HEK293 (cell line): ENCODE measurements around the gene NAA20.

Experiments
- CTCF ChIA-PET: fragments of 350-600 bp; formaldehyde crosslinking; extraction: SDS; loops from one replicate; lab custom pipeline; 2021; ENCODE audit warnings: antibody characterized with exemption; lab: Yijun Ruan, JAX
- POLR2A ChIA-PET: fragments of 300-600 bp; formaldehyde crosslinking; extraction: SDS; loops from one replicate; lab custom pipeline; 2020; ENCODE audit warnings: antibody characterized with exemption, inconsistent platforms; lab: Yijun Ruan, JAX
- H3K27ac ChIP-seq: fragments of 200-500 bp; sonication (Bioruptor generic); 2 replicates; pipeline ENCODE4 v1.5.1; 2014; ENCODE audit warnings: low read depth, low read length, control low read depth, inconsistent platforms; ENCODE audit errors: extremely low read depth
- H3K36me3 ChIP-seq, 2 experiments: fragments of 200-500 bp in 1 of 2; sonication (Bioruptor generic) in 1 of 2; 1 replicate in 1 of 2; 2 replicates in 1 of 2; pipeline ENCODE4 v1.5.1; 2014 to 2017; ENCODE audit warnings: inconsistent platforms in 2 of 2, low read length in 2 of 2; ENCODE audit not compliant: control insufficient read depth in 2 of 2, insufficient read depth in 1 of 2
- H3K4me1 ChIP-seq: fragments of 200-500 bp; sonication (Bioruptor generic); 2 replicates; pipeline ENCODE4 v1.5.1; 2014; ENCODE audit warnings: mild to moderate bottlenecking, low read length, inconsistent platforms; ENCODE audit not compliant: control insufficient read depth, insufficient read depth
- H3K4me3 ChIP-seq: 2 replicates; pipeline ENCODE4 v1.5.1; 2011; ENCODE audit warnings: low read depth, mild to moderate bottlenecking, control low read depth, low read length, moderate library complexity
- H3K9me3 ChIP-seq: fragments of 200-500 bp; sonication (Bioruptor generic); 2 replicates; pipeline ENCODE4 v1.5.1; 2014; ENCODE audit warnings: low read depth, low read length, inconsistent platforms; ENCODE audit not compliant: control insufficient read depth, insufficient read depth
- GLI2 ChIP-seq: fragments of 450-650 bp; formaldehyde crosslinking; IDR thresholded peaks from 2 replicates; pipeline ENCODE4; 2017; ENCODE audit warnings: missing biosample characterization, missing genetic modification characterization, low read depth, borderline replicate concordance
- IKZF3 ChIP-seq: fragments of 450-650 bp; IDR thresholded peaks from 2 replicates; pipeline ENCODE4 v1.5.0; 2018; ENCODE audit warnings: missing biosample characterization, mild to moderate bottlenecking, missing genetic modification characterization, moderate library complexity
- RBAK ChIP-seq: fragments of 450-650 bp; formaldehyde crosslinking; IDR thresholded peaks from 2 replicates; pipeline ENCODE4 v1.5.1; 2016; ENCODE audit warnings: missing biosample characterization, missing genetic modification characterization
- SALL2 ChIP-seq: fragments of 450-650 bp; formaldehyde crosslinking; IDR thresholded peaks from 2 replicates; pipeline ENCODE4 v1.5.0; 2017; ENCODE audit warnings: missing biosample characterization, mild to moderate bottlenecking, missing genetic modification characterization, borderline replicate concordance
- SP7 ChIP-seq: fragments of 450-650 bp; formaldehyde crosslinking; IDR thresholded peaks from 2 replicates; pipeline ENCODE4 v1.5.1; 2016; ENCODE audit warnings: missing biosample characterization, missing genetic modification characterization
- ZBTB48 ChIP-seq: fragments of 450-650 bp; formaldehyde crosslinking; IDR thresholded peaks from 2 replicates; pipeline ENCODE4 v1.5.1; 2016; ENCODE audit warnings: missing biosample characterization, missing genetic modification characterization
- ZIC2 ChIP-seq: fragments of 450-650 bp; formaldehyde crosslinking; IDR thresholded peaks from 2 replicates; pipeline ENCODE4 v1.5.1; 2016; ENCODE audit warnings: missing biosample characterization, missing genetic modification characterization
- ZNF155 ChIP-seq: fragments of 450-650 bp; formaldehyde crosslinking; IDR thresholded peaks from 2 replicates; pipeline ENCODE4 v1.5.1; 2016; ENCODE audit warnings: missing biosample characterization, missing genetic modification characterization
- ZNF18 ChIP-seq: fragments of 450-650 bp; formaldehyde crosslinking; IDR thresholded peaks from 2 replicates; pipeline ENCODE4 v1.5.1; 2016; ENCODE audit warnings: missing biosample characterization, missing genetic modification characterization
- ZNF19 ChIP-seq: fragments of 450-650 bp; formaldehyde crosslinking; IDR thresholded peaks from 2 replicates; pipeline ENCODE4; 2016; ENCODE audit warnings: missing biosample characterization, missing genetic modification characterization, low read depth
- ZNF23 ChIP-seq: fragments of 450-650 bp; formaldehyde crosslinking; IDR thresholded peaks from 2 replicates; pipeline ENCODE4 v1.5.1; 2016; ENCODE audit warnings: missing biosample characterization, missing genetic modification characterization, borderline replicate concordance
- ZNF280C ChIP-seq: fragments of 450-650 bp; formaldehyde crosslinking; IDR thresholded peaks from 2 replicates; pipeline ENCODE4 v1.5.1; 2016; ENCODE audit warnings: missing biosample characterization, missing genetic modification characterization
- ZNF366 ChIP-seq: fragments of 450-650 bp; formaldehyde crosslinking; conservative IDR thresholded peaks from 2 replicates; pipeline ENCODE4 v1.5.1; 2016; ENCODE audit warnings: missing biosample characterization, missing genetic modification characterization
- ZNF391 ChIP-seq: fragments of 450-650 bp; formaldehyde crosslinking; IDR thresholded peaks from 2 replicates; pipeline ENCODE4 v1.5.1; 2016; ENCODE audit warnings: low read depth, missing biosample characterization, missing genetic modification characterization, borderline replicate concordance
- ZNF571 ChIP-seq: fragments of 450-650 bp; formaldehyde crosslinking; IDR thresholded peaks from 2 replicates; pipeline ENCODE4 v1.5.0; 2017; ENCODE audit warnings: missing biosample characterization, missing genetic modification characterization
- ZNF785 ChIP-seq: fragments of 450-650 bp; formaldehyde crosslinking; IDR thresholded peaks from 2 replicates; pipeline ENCODE4 v1.5.1; 2016; ENCODE audit warnings: missing biosample characterization, missing genetic modification characterization
- ZSCAN30 ChIP-seq: fragments of 450-650 bp; IDR thresholded peaks from 2 replicates; pipeline ENCODE4 v1.5.1; 2018; ENCODE audit warnings: missing biosample characterization, mild to moderate bottlenecking, missing genetic modification characterization, moderate library complexity
- TF ChIP-seq, protein P1 (sequence below): fragments of 450-650 bp; formaldehyde crosslinking; IDR thresholded peaks from 2 replicates; pipeline ENCODE4 v1.5.1; 2016; ENCODE audit warnings: missing biosample characterization, missing genetic modification characterization, low read depth
- TF ChIP-seq, protein P2 (sequence below): fragments of 450-650 bp; formaldehyde crosslinking; IDR thresholded peaks from 2 replicates; pipeline ENCODE4 v1.5.1; 2017; ENCODE audit warnings: missing biosample characterization, missing genetic modification characterization

NAA20 gene

DNA sequence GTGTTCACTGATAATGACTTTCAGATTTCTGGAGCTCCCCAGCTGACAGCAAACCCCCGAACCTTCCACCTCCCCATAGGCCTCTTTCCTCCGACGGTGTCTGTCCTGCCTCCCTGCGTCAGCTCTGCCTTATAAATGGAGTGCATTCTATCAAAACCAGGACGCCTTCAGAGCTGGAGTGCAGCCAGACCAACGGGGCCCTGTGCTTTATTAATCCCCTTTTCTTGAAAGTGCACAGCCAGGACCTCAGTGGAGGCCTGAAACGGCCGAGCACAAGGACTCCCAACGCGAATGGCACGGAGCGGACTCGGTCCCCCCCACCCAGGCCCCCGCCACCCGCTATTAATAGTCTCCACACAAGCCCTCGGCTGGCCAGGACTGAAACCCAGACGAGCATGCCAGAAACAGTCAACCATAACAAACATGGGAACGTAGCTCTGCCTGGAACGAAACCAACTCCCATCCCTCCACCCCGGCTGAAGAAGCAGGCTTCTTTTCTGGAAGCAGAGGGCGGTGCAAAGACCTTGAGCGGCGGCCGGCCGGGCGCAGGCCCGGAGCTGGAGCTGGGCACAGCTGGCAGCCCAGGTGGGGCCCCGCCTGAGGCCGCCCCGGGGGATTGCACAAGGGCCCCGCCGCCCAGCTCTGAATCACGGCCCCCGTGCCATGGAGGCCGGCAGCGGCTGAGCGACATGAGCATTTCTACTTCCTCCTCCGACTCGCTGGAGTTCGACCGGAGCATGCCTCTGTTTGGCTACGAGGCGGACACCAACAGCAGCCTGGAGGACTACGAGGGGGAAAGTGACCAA, 42.3 kb upstream of the NAA20 start:
- Histone ChIP-seq H3K4me3 (no peak overlapping the region), H3K36me3 (no peaks in the 10 kb centered on the region), H3K27ac (no peak overlapping the region), H3K4me1 (peaks cover 8% of the 10 kb centered on the region), H3K9me3 (no peaks in the 10 kb centered on the region)
- CTCF ChIA-PET: interaction anchor here (0.7 to 5.4 kb wide), 3 partner anchors 18 to 147 kb away, joined by 3 to 40 read pairs (median 3); no protein-coding TSS in a partner anchor
- TF ChIP-seq ZNF280C (tag by site-specific recombination) (no peak), SP7 (tag by site-specific recombination) (no peak), ZNF785 (tag by site-specific recombination) (no peak), ZNF19 (tag by site-specific recombination) (no peak), ZSCAN30 (tag by site-specific recombination) (no peak), ZNF391 (tag by site-specific recombination) (no peak), ZIC2 (tag by site-specific recombination) (no peak)
- POLR2A ChIA-PET: interaction anchor here (0.6 to 1.8 kb wide), 2 partner anchors 18 to 30 kb away, joined by 3 to 6 read pairs; no protein-coding TSS in a partner anchor

DNA sequence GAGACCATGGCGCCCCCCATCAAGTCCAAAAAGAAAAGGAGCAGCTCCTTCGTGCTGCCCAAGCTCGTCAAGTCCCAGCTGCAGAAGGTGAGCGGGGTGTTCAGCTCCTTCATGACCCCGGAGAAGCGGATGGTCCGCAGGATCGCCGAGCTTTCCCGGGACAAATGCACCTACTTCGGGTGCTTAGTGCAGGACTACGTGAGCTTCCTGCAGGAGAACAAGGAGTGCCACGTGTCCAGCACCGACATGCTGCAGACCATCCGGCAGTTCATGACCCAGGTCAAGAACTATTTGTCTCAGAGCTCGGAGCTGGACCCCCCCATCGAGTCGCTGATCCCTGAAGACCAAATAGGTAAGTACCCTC, 41.7 kb upstream of the NAA20 start:
- Histone ChIP-seq H3K36me3 (no peaks in the 10 kb centered on the region), H3K9me3 (no peaks in the 10 kb centered on the region), H3K4me1 (peaks cover 8% of the 10 kb centered on the region), H3K4me3 (no peak overlapping the region), H3K27ac (no peak overlapping the region)
- CTCF ChIA-PET: interaction anchor here (0.7 to 5.4 kb wide), 2 partner anchors 17 to 40 kb away, joined by 3 to 40 read pairs; no protein-coding TSS in a partner anchor
- POLR2A ChIA-PET: interaction anchor here (0.6 to 1.8 kb wide), 2 partner anchors 18 to 29 kb away, joined by 3 to 6 read pairs; no protein-coding TSS in a partner anchor
- TF ChIP-seq ZNF366 (tag by site-specific recombination) (no peak), GLI2 (tag by site-specific recombination) (no peak), ZNF571 (tag by site-specific recombination) (no peak), IKZF3 (no peak), ZBTB48 (no peak), SALL2 (no peak), ZNF18 (no peak), RBAK (no peak)
- TF ChIP-seq, protein P1, sequence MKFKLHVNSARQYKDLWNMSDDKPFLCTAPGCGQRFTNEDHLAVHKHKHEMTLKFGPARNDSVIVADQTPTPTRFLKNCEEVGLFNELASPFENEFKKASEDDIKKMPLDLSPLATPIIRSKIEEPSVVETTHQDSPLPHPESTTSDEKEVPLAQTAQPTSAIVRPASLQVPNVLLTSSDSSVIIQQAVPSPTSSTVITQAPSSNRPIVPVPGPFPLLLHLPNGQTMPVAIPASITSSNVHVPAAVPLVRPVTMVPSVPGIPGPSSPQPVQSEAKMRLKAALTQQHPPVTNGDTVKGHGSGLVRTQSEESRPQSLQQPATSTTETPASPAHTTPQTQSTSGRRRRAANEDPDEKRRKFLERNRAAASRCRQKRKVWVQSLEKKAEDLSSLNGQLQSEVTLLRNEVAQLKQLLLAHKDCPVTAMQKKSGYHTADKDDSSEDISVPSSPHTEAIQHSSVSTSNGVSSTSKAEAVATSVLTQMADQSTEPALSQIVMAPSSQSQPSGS: no peak

- ChIA-PET CTCF (interaction anchor here (0.7 to 5.4 kb wide), 2 partner anchors 17 to 40 kb away, joined by 3 to 40 read pairs; no protein-coding TSS in a partner anchor), POLR2A (interaction anchor here (1.3 to 1.8 kb wide), 3 partner anchors 17 to 168 kb away, joined by 3 to 15 read pairs (median 6); no protein-coding TSS in a partner anchor)
- no peaks in the 10 kb centered on the region for H3K9me3 ChIP-seq
- H3K27ac ChIP-seq: no peak overlapping the region
- no peak overlapping the region for H3K4me3 ChIP-seq
- H3K4me1 ChIP-seq: peaks cover 9% of the 10 kb centered on the region
- no peaks in the 10 kb centered on the region for H3K36me3 ChIP-seq
- TF ChIP-seq ZNF155 (tag by site-specific recombination) (no peak), ZNF23 (no peak)
- TF ChIP-seq, protein P2, sequence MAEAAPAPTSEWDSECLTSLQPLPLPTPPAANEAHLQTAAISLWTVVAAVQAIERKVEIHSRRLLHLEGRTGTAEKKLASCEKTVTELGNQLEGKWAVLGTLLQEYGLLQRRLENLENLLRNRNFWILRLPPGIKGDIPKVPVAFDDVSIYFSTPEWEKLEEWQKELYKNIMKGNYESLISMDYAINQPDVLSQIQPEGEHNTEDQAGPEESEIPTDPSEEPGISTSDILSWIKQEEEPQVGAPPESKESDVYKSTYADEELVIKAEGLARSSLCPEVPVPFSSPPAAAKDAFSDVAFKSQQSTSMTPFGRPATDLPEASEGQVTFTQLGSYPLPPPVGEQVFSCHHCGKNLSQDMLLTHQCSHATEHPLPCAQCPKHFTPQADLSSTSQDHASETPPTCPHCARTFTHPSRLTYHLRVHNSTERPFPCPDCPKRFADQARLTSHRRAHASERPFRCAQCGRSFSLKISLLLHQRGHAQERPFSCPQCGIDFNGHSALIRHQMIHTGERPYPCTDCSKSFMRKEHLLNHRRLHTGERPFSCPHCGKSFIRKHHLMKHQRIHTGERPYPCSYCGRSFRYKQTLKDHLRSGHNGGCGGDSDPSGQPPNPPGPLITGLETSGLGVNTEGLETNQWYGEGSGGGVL (tag by site-specific recombination): no peak
These were observed 41.3 kb upstream of the NAA20 start for GRCh38 chr20:19975901-19976300.
